Stimulated activated CD4-positive, alpha-beta T cell treated with anti-CD3 and anti-CD28 coated beads, Interleukin-1b, Interleukin-23, amount 100 ng/mL, for 4 hours (primary cell): ENCODE data around the gene LPGAT1.
"Not testable (repeated sequence)": the region's sequence is repeated elsewhere in the genome, so short reads cannot be mapped to it uniquely, and the experiment has no call there.

Source experiments
- DNase-seq, 2 donors: peaks; one replicate each; pipeline ENCODE4 v3.0.0-alpha.2; 2020; ENCODE audit warnings: low read depth in 2 of 2

The LPGAT1 gene

GRCh38 chr1:211735208-211736170, 95.1 kb downstream of the LPGAT1 start:
- no peak for DNase-seq

- DNase-seq = no peak
Observed at GRCh38 chr1:211734791-211735190, 95.8 kb downstream of the LPGAT1 start.

- DNase-seq = no peak
Observed at GRCh38 chr1:211734359-211734758, 96.2 kb downstream of the LPGAT1 start.

GRCh38 chr1:211732293-211732980, 98.1 kb downstream of the LPGAT1 start:
- DNase-seq = no peak

- DNase-seq = no peak
Observed at GRCh38 chr1:211731456-211732292, 98.9 kb downstream of the LPGAT1 start.

GRCh38 chr1:211730347-211730746, 100.2 kb downstream of the LPGAT1 start:
- no peak for DNase-seq

- DNase-seq = no peak
Observed at GRCh38 chr1:211729238-211729637, 101.3 kb downstream of the LPGAT1 start.

GRCh38 chr1:211726467-211726995, 104.0 kb downstream of the LPGAT1 start:
- DNase-seq = no peak

GRCh38 chr1:211724687-211725196, 105.8 kb downstream of the LPGAT1 start:
- DNase-seq = no peak

GRCh38 chr1:211723273-211723672, 107.3 kb downstream of the LPGAT1 start:
- DNase-seq = no peak

- DNase-seq = no peak
Observed at GRCh38 chr1:211722277-211723175, 108.0 kb downstream of the LPGAT1 start.

- not testable (repeated sequence) for DNase-seq
Observed at GRCh38 chr1:211716555-211716954, 114.0 kb downstream of the LPGAT1 start.

- no peak for DNase-seq
Observed at GRCh38 chr1:211715971-211716370, 114.6 kb downstream of the LPGAT1 start.

- DNase-seq = no peak
Observed at GRCh38 chr1:211714154-211714553, 116.4 kb downstream of the LPGAT1 start.

GRCh38 chr1:211713231-211713630, 117.3 kb downstream of the LPGAT1 start:
- DNase-seq = no peak

GRCh38 chr1:211711315-211711705, 119.3 kb downstream of the LPGAT1 start:
- no peak for DNase-seq

- DNase-seq = no peak
Observed at GRCh38 chr1:211710566-211711314, 119.8 kb downstream of the LPGAT1 start.

- DNase-seq = no peak
Observed at GRCh38 chr1:211708926-211709325, 121.6 kb downstream of the LPGAT1 start.

GRCh38 chr1:211708006-211708405, 122.6 kb downstream of the LPGAT1 start:
- DNase-seq = no peak
